Naive thymus-derived CD4-positive, alpha-beta T cell (primary cell): ENCODE measurements around the gene HSPBP1. TPM values are rescaled to one million over a fixed set of nuclear protein-coding genes. Genes with fewer than 3 reads are reported as not detected.
A peak's percentile ranks its signal among the peaks of the same experiment; 100 is the strongest.

ENCODE experiments used
- ATAC-seq: fragments of 150-1000 bp; cut with Tn5 transposase; 2 replicates; pipeline ENCODE4 v1.10.0; 2021; ENCODE audit warnings: mild to moderate bottlenecking, moderate library complexity
- CTCF ChIA-PET: fragments of 350-600 bp; sonication (Branson Sonifier 250); formaldehyde crosslinking; loops from one replicate; lab custom pipeline; 2021; ENCODE audit warnings: antibody characterized with exemption; lab: Charles Lee
- POLR2A ChIA-PET: fragments of 350-600 bp; sonication (Branson Sonifier 250); formaldehyde crosslinking; loops from one replicate; lab custom pipeline; 2021; ENCODE audit warnings: antibody characterized with exemption, inconsistent platforms; lab: Charles Lee
- DNase-seq, 9 donors: peaks; one replicate each; pipeline versions ENCODE4 v3.0.0 to v3.0.0-alpha.2; 2020 to 2022; ENCODE audit warnings: mixed read lengths in 1 of 9
- H3K27ac ChIP-seq: one replicate; pipeline ENCODE4 v1.7.0; 2013; ENCODE audit warnings: mild to moderate bottlenecking, low read depth, low read length, moderate library complexity
- H3K27me3 ChIP-seq, 2 donors: one replicate each; pipeline ENCODE4 v1.7.0; 2013; ENCODE audit warnings: low read length in 2 of 2, mild to moderate bottlenecking in 2 of 2, moderate library complexity in 2 of 2; ENCODE audit not compliant: control insufficient read depth in 2 of 2, insufficient read depth in 2 of 2
- H3K36me3 ChIP-seq, 3 experiments: 1 replicate in 2 of 3; 2 replicates in 1 of 3; pipeline ENCODE4 v1.7.0; 2013; ENCODE audit warnings: low read length in 3 of 3, mild to moderate bottlenecking in 3 of 3, moderate library complexity in 1 of 3; ENCODE audit not compliant: insufficient read depth in 3 of 3, control insufficient read depth in 2 of 3
- H3K4me1 ChIP-seq, 2 donors: one replicate each; pipeline ENCODE4 v1.7.0; 2013; ENCODE audit warnings: low read length in 2 of 2, mild to moderate bottlenecking in 2 of 2, moderate library complexity in 1 of 2; ENCODE audit not compliant: control insufficient read depth in 2 of 2, insufficient read depth in 2 of 2
- H3K4me3 ChIP-seq: 2 replicates; pipeline ENCODE4 v1.7.0; 2013; ENCODE audit warnings: mild to moderate bottlenecking, low read length
- H3K9me3 ChIP-seq, 3 experiments: 1 replicate in 2 of 3; 2 replicates in 1 of 3; pipeline ENCODE4 v1.7.0; 2013; ENCODE audit warnings: low read length in 3 of 3; ENCODE audit not compliant: control insufficient read depth in 2 of 3
- H3K27ac Mint-ChIP-seq, 9 donors: one replicate each; pipeline ENCODE4 v1.8.0; 2020 to 2022; ENCODE audit warnings: mixed read lengths in 9 of 9, mild to moderate bottlenecking in 8 of 9, moderate library complexity in 5 of 9, inconsistent platforms in 2 of 9
- H3K27me3 Mint-ChIP-seq, 5 donors: one replicate each; pipeline ENCODE4 v1.8.0; 2021 to 2022; ENCODE audit warnings: mixed read lengths in 5 of 5, mild to moderate bottlenecking in 1 of 5
- H3K36me3 Mint-ChIP-seq, 5 donors: one replicate each; pipeline ENCODE4 v1.8.0; 2020 to 2022; ENCODE audit warnings: mixed read lengths in 5 of 5, mild to moderate bottlenecking in 3 of 5, inconsistent platforms in 1 of 5
- H3K4me1 Mint-ChIP-seq, 7 donors: one replicate each; pipeline ENCODE4 v1.8.0; 2020 to 2022; ENCODE audit warnings: mixed read lengths in 7 of 7, mild to moderate bottlenecking in 3 of 7, inconsistent platforms in 1 of 7
- H3K4me3 Mint-ChIP-seq, 10 donors: one replicate each; pipeline ENCODE4 v1.8.0; 2020 to 2022; ENCODE audit warnings: mild to moderate bottlenecking in 10 of 10, mixed read lengths in 10 of 10, moderate library complexity in 6 of 10, inconsistent platforms in 2 of 10
- H3K9me3 Mint-ChIP-seq, 11 donors: one replicate each; pipeline ENCODE4 v1.8.0; 2020 to 2022; ENCODE audit warnings: mixed read lengths in 11 of 11, mild to moderate bottlenecking in 4 of 11, inconsistent platforms in 1 of 11, moderate library complexity in 1 of 11
- intact Hi-C, 2 donors: fragments of 100-400 bp; cut with micrococcal nuclease; formaldehyde crosslinking; loops; one replicate each; pipeline ENCODE4 v1.15.1; 2023
- polyA plus RNA-seq, 2 donors: library from polyadenylated mRNA; unstranded; fragments of 300-500 nt; fragmentation: Illumina TruSeq; gene quantifications; one replicate each; pipeline ENCODE4 v1.2.3, GENCODE V29; 2021
- total RNA-seq, 6 experiments: library from RNA in 5 of 6; stranded (reverse) in 5 of 6; gene quantifications; 1 replicate in 5 of 6; 2 replicates in 1 of 6; pipeline ENCODE4 v1.2.3 and lab custom pipeline; 2021 to 2026

The HSPBP1 gene
- total and polyA plus RNA-seq, 7 experiments from 2014 or later: 15.0 to 44.7 (median 19.2) TPM

- intact Hi-C loops: loop anchor here (1.0 to 10.0 kb wide), 6 partner anchors 37 to 420 kb away; partner anchors contain the start of genes KMT5C (in 1 of the 2), RPL28 (in 1 of the 2), TNNT1 (in 1 of the 2) and UBE2S (in 1 of the 2)
- H3K27ac Mint-ChIP-seq: peak overlapping the region in 7 of 9 donors; percentile 66 to 95 (median 84)
Observed at GRCh38 chr19:55302318-55302703, 22.4 kb upstream of the HSPBP1 start.

GRCh38 chr19:55301459-55302317, 21.8 kb upstream of the HSPBP1 start:
- peak overlapping the region; percentile 77 to 97 (median 88) for H3K4me3 Mint-ChIP-seq
- intact Hi-C loops: loop anchor here (1.0 to 10.0 kb wide), 9 partner anchors 21 to 419 kb away; partner anchors contain the start of genes KMT5C (in 2 of the 2), RPL28 (in 2 of the 2), HSPBP1 (in 1 of the 2) and TNNT1 (in 1 of the 2)
- ATAC-seq (peak; percentile 97), DNase-seq (peak; percentile 84 to 97 (median 91))
- CTCF ChIA-PET: interaction anchor here (0.6 to 3.0 kb wide), 11 partner anchors 11 to 202 kb away, joined by 3 to 16 read pairs (median 5); partner anchors contain the start of genes KMT5C, PPP6R1 and TMEM238
- no peaks in the 10 kb centered on the region for H3K9me3 ChIP-seq
- H3K27ac Mint-ChIP-seq: peak overlapping the region; percentile 66 to 95 (median 84)
- peaks cover 0 to 17% (median 11%) of the 10 kb centered on the region in 7 donors for H3K4me1 Mint-ChIP-seq
- H3K9me3 Mint-ChIP-seq: no peaks in the 10 kb centered on the region
- H3K4me1 ChIP-seq: peaks cover 5 to 10% of the 10 kb centered on the region in 2 donors
- peak overlapping the region; percentile 66 for H3K27ac ChIP-seq
- no peaks in the 10 kb centered on the region for H3K27me3 ChIP-seq
- H3K36me3 Mint-ChIP-seq: peaks cover 0 to 3% (median 0%) of the 10 kb centered on the region in 5 donors
- peaks cover 0 to 3% (median 0%) of the 10 kb centered on the region in 5 donors for H3K27me3 Mint-ChIP-seq
- peak overlapping the region; percentile 61 for H3K4me3 ChIP-seq
- H3K36me3 ChIP-seq: no peaks in the 10 kb centered on the region
- POLR2A ChIA-PET: interaction anchor here (0.9 to 2.9 kb wide), 9 partner anchors 22 to 175 kb away, joined by 3 to 21 read pairs (median 4); partner anchors contain the start of genes HSPBP1, KMT5C, PPP6R1 and TMEM238

More at GRCh38 chr19:55302318-55302703, 22.4 kb upstream of the HSPBP1 start:
- ChIA-PET CTCF (interaction anchor here (0.8 to 3.0 kb wide), 8 partner anchors 11 to 202 kb away, joined by 3 to 16 read pairs (median 8); partner anchors contain the start of genes KMT5C, PPP6R1 and TMEM238), POLR2A (interaction anchor here (1.2 to 2.9 kb wide), 4 partner anchors 46 to 105 kb away, joined by 3 to 21 read pairs (median 6); partner anchors contain the start of genes TMEM238 and UBE2S)
- H3K27ac ChIP-seq: peak overlapping the region; percentile 66
- H3K4me1 ChIP-seq: peaks cover 5 to 10% of the 10 kb centered on the region in 2 donors
- Mint-ChIP-seq H3K4me3 (peak overlapping the region; percentile 77 to 97 (median 88)), H3K9me3 (no peaks in the 10 kb centered on the region), H3K4me1 (peaks cover 0 to 17% (median 11%) of the 10 kb centered on the region in 7 donors), H3K27me3 (peaks cover 0 to 3% (median 0%) of the 10 kb centered on the region in 5 donors), H3K36me3 (peaks cover 0 to 3% (median 0%) of the 10 kb centered on the region in 5 donors)
- ATAC-seq (no peak), DNase-seq (no peak)
- peak overlapping the region; percentile 61 for H3K4me3 ChIP-seq
- H3K9me3 ChIP-seq: no peaks in the 10 kb centered on the region
- no peaks in the 10 kb centered on the region for H3K27me3 ChIP-seq
- no peaks in the 10 kb centered on the region for H3K36me3 ChIP-seq

DNA sequence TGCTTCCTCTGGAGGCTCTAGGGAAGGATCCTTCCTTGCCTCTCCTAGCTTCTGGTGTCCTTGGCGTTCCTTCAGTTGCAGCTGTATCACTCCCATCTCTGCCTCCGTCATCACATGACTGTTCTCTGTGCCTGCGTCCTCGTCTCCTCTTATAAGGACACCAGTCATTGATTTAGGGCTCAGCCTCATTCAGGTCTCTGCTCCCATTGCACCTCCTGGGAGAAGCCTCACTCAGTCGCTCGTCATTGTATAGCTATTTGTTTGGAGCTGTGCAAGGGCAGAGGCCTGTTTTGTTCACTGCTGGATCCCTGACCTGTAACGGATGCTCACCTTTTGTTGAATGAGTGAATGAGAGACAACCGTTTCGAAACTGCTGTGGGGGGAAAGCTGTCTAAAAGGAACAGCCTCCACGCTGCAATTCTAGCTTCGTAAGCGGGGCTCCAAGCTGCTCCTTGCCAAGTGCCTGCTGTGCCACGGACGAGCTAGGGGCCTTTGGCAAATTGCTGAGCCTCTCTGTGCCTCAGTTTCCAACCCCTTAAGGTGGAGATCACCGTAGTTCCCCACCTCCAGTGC, 21.1 kb upstream of the HSPBP1 start:
- Mint-ChIP-seq H3K27ac (peak overlapping the region in 3 of 9 donors; percentile 28 to 66 (median 55)), H3K9me3 (no peaks in the 10 kb centered on the region), H3K36me3 (peaks cover 0 to 3% (median 0%) of the 10 kb centered on the region in 5 donors), H3K4me3 (peak overlapping the region in 6 of 10 donors; percentile 77 to 97 (median 88)), H3K27me3 (peaks cover 0 to 3% (median 0%) of the 10 kb centered on the region in 5 donors), H3K4me1 (peaks cover 0 to 17% (median 11%) of the 10 kb centered on the region in 7 donors)
- H3K4me3 ChIP-seq: no peak overlapping the region
- peaks cover 5 to 10% of the 10 kb centered on the region in 2 donors for H3K4me1 ChIP-seq
- ATAC-seq: no peak
- ChIA-PET CTCF (interaction anchor here (0.6 to 3.0 kb wide), 9 partner anchors 12 to 126 kb away, joined by 3 to 16 read pairs (median 8); partner anchors contain the start of genes KMT5C, PPP6R1 and TMEM238), POLR2A (interaction anchor here (0.9 to 2.9 kb wide), 9 partner anchors 21 to 176 kb away, joined by 3 to 21 read pairs (median 4); partner anchors contain the start of genes HSPBP1, KMT5C, PPP6R1 and TMEM238)
- H3K9me3 ChIP-seq: no peaks in the 10 kb centered on the region
- no peak for DNase-seq
- H3K27ac ChIP-seq: no peak overlapping the region
- H3K36me3 ChIP-seq: no peaks in the 10 kb centered on the region
- H3K27me3 ChIP-seq: no peaks in the 10 kb centered on the region
- intact Hi-C loops: loop anchor here (1.0 to 10.0 kb wide), 8 partner anchors 21 to 419 kb away; partner anchors contain the start of genes HSPBP1 (in 1 of the 2), KMT5C (in 1 of the 2), RPL28 (in 1 of the 2) and TNNT1 (in 1 of the 2)

DNA sequence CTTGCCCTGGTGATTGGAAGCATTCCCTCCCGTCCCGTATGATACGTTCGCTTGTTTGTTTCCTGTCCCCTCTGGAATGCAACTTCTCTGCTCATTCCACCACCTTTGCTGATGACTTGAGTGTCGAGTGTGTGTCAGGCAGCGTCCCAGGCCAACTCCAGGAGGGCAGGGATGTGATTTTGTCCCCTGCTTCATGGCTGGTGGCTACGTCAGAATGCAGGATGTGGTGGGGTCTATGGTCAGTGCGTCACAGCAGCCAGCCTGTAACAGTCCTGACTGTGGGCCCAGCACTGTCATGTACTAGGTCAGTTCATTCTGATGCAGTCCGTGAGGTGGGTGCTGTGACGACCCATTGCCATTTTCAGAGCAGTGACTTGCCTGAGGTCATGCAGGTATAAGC, 20.1 kb upstream of the HSPBP1 start:
- intact Hi-C loops: loop anchor here (2.0 to 10.0 kb wide), 4 partner anchors 107 to 418 kb away; partner anchors contain the start of genes TNNT1 (in 1 of the 2) and UBE2S (in 1 of the 2)
- Mint-ChIP-seq H3K4me1 (peaks cover 0 to 11% (median 6%) of the 10 kb centered on the region in 7 donors), H3K27ac (no peak overlapping the region), H3K27me3 (peaks cover 0 to 3% (median 0%) of the 10 kb centered on the region in 5 donors), H3K4me3 (no peak overlapping the region), H3K36me3 (no peaks in the 10 kb centered on the region), H3K9me3 (no peaks in the 10 kb centered on the region)
- no peak for ATAC-seq
- H3K27me3 ChIP-seq: no peaks in the 10 kb centered on the region
- ChIA-PET CTCF (interaction anchor here (3.0 kb wide), 1 partner anchor 39 kb away, joined by 12 read pairs; the partner anchor contains the start of gene KMT5C), POLR2A (interaction anchor here (2.4 kb wide), 1 partner anchor 41 kb away, joined by 11 read pairs; the partner anchor contains the start of gene PPP6R1)
- no peak overlapping the region for H3K27ac ChIP-seq
- no peaks in the 10 kb centered on the region for H3K36me3 ChIP-seq
- no peak for DNase-seq
- H3K4me1 ChIP-seq: peaks cover 5 to 10% of the 10 kb centered on the region in 2 donors
- no peak overlapping the region for H3K4me3 ChIP-seq
- no peaks in the 10 kb centered on the region for H3K9me3 ChIP-seq

DNA sequence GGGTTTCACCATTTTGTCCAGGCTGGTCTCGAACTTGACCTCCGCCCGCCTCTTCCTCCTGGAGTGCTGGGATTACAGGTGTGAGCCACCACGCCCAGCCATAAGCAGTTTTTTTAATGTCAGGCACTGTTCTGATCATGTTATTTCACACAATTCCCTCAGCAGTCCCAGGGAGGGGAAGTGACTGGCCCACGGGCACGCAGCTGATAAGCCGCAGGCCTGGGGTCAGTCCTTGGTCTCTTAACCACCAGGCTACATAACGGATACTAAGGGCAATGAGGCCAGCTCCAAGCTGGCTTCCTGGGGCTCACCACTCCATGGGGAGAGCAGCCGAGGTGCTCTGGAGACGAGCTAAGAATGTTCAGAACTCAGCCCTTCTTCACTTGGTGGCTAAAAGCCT, 17.4 kb upstream of the HSPBP1 start:
- Histone ChIP-seq H3K27me3 (no peaks in the 10 kb centered on the region), H3K4me3 (no peak overlapping the region), H3K27ac (no peak overlapping the region), H3K9me3 (no peaks in the 10 kb centered on the region), H3K4me1 (peaks cover 5 to 10% of the 10 kb centered on the region in 2 donors), H3K36me3 (no peaks in the 10 kb centered on the region)
- POLR2A ChIA-PET: interaction anchor here (2.4 kb wide), 1 partner anchor 38 kb away, joined by 11 read pairs; the partner anchor contains the start of gene PPP6R1
- Mint-ChIP-seq H3K4me1 (peaks cover 0 to 10% (median 6%) of the 10 kb centered on the region in 7 donors), H3K27me3 (peaks cover 0 to 3% (median 0%) of the 10 kb centered on the region in 5 donors), H3K27ac (no peak overlapping the region), H3K9me3 (no peaks in the 10 kb centered on the region), H3K36me3 (no peaks in the 10 kb centered on the region), H3K4me3 (no peak overlapping the region)
- intact Hi-C loops: no loop called here
- no peak for DNase-seq
- ATAC-seq: no peak
- CTCF ChIA-PET: no interaction called here
